ENCODE results near the gene NRXN2.

- no peak for TF ChIP-seq CTCF (IDR thresholded peaks at IDR 0.05)
- TF ChIP-seq EP300 (IDR thresholded peaks at IDR 0.05), result no peak
- no peak for TF ChIP-seq POLR2AphosphoS5 (IDR thresholded peaks at IDR 0.05)
Measured at GRCh38 chr11:64697663-64698375, 25.2 kb downstream of the NRXN2 start.
